Muscle layer of colon (tissue), 2 donors: ENCODE measurements around the gene DUS3L.
"Not testable (repeated sequence)": the region's sequence is repeated elsewhere in the genome, so short reads cannot be mapped to it uniquely, and the experiment has no call there.

ENCODE experiments used
- H3K27ac ChIP-seq: one replicate; pipeline ENCODE4 v1.7.0; 2013; ENCODE audit warnings: low read depth, mild to moderate bottlenecking, low read length, moderate library complexity
- H3K27me3 ChIP-seq, 2 donors: one replicate each; pipeline ENCODE4 v1.7.0; 2013; ENCODE audit warnings: low read length in 2 of 2, mild to moderate bottlenecking in 2 of 2; ENCODE audit not compliant: insufficient read depth in 2 of 2, control insufficient read depth in 1 of 2
- H3K36me3 ChIP-seq: one replicate; pipeline ENCODE4 v1.7.0; 2013; ENCODE audit warnings: mild to moderate bottlenecking, low read length; ENCODE audit not compliant: insufficient read depth
- H3K4me1 ChIP-seq: one replicate; pipeline ENCODE4 v1.7.0; 2013; ENCODE audit warnings: mild to moderate bottlenecking, low read length; ENCODE audit not compliant: insufficient read depth
- H3K4me3 ChIP-seq, 2 donors: one replicate each; pipeline ENCODE4 v1.7.0; 2013; ENCODE audit warnings: low read length in 2 of 2, low read depth in 1 of 2, mild to moderate bottlenecking in 1 of 2, moderate library complexity in 1 of 2
- H3K9ac ChIP-seq: one replicate; pipeline ENCODE4 v1.7.0; 2013; ENCODE audit warnings: low read length
- H3K9me3 ChIP-seq: one replicate; pipeline ENCODE4 v1.7.0; 2013; ENCODE audit warnings: mild to moderate bottlenecking, low read length
- donor health status: abdominal sarcoma.
- donor health status: Adenocarcinoma of cecum.

DUS3L gene

GRCh38 chr19:5748920-5749319 is 42.0 kb downstream of the DUS3L start:
- H3K4me3 ChIP-seq, H3K4me1 ChIP-seq, H3K9ac ChIP-seq, H3K27me3 ChIP-seq, H3K36me3 ChIP-seq, H3K9me3 ChIP-seq, H3K27ac ChIP-seq: not testable (repeated sequence)

- not testable (repeated sequence) for H3K4me3 ChIP-seq, H3K9ac ChIP-seq, H3K27me3 ChIP-seq, H3K4me1 ChIP-seq, H3K36me3 ChIP-seq, H3K9me3 ChIP-seq, H3K27ac ChIP-seq
Observed at GRCh38 chr19:5744999-5745398, 46.0 kb downstream of the DUS3L start.

- Histone ChIP-seq H3K27me3 (no peaks in the 10 kb centered on the region), H3K4me1 (no peaks in the 10 kb centered on the region), H3K9ac (no peak overlapping the region), H3K9me3 (no peaks in the 10 kb centered on the region), H3K36me3 (no peaks in the 10 kb centered on the region), H3K27ac (no peak overlapping the region), H3K4me3 (no peak overlapping the region)
Observed at GRCh38 chr19:5743630-5744029, 47.3 kb downstream of the DUS3L start.

- Histone ChIP-seq H3K4me3 (no peak overlapping the region), H3K9me3 (no peaks in the 10 kb centered on the region), H3K27me3 (no peaks in the 10 kb centered on the region), H3K4me1 (no peaks in the 10 kb centered on the region), H3K9ac (no peak overlapping the region), H3K27ac (no peak overlapping the region), H3K36me3 (no peaks in the 10 kb centered on the region)
Observed at GRCh38 chr19:5742051-5742450, 48.9 kb downstream of the DUS3L start.

- no peak overlapping the region for H3K9ac ChIP-seq
- H3K27me3 ChIP-seq, result no peaks in the 10 kb centered on the region
- no peaks in the 10 kb centered on the region for H3K4me1 ChIP-seq
- no peak overlapping the region for H3K4me3 ChIP-seq
- H3K36me3 ChIP-seq, result no peaks in the 10 kb centered on the region
- H3K9me3 ChIP-seq, result no peaks in the 10 kb centered on the region
- H3K27ac ChIP-seq, result no peak overlapping the region
Observed at GRCh38 chr19:5738423-5738822, 52.5 kb downstream of the DUS3L start.
